DMS114 treated with DMSO at 0.1 percent for 48 hours (cell line): Measurements from ENCODE around the gene LSAMP.
A peak's percentile ranks its signal among the peaks of the same experiment; 100 is the strongest.
"Not testable (repeated sequence)": the region's sequence is repeated elsewhere in the genome, so short reads cannot be mapped to it uniquely, and the experiment has no call there.

Source experiments
- DNase-seq: peaks from one replicate; lab custom pipeline; 2025; ENCODE audit not compliant: unreplicated experiment; lab: John Stamatoyannopoulos, UW

The LSAMP gene

DNA sequence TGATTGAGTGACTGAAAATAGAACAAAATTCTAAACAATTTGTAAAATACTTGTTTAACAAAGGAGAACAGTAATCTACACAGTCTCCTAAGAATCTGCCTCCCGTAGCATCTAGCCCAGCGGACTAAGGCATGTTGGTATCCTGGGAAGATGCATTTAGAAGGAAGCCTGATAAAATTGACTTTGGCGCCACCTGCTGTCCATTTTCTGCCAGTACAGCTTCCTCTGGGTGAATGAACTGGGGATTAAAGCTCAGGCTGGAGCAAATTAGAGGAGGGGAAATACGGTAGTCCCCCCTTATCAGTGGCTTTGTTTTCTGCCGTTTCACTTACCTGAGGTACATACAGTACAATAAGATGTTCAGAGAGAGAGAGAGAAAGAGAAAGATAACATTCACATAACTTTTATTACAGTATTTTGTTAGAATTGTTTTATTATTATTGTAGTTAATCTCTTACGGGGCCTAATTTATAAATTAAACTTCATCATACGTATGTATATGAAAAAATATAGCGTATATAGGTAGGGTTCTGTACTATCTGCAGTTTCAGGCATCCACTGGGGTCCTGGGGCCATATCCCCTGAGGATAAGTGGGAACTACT lies 630.4 kb downstream of the LSAMP start:
- DNase-seq, result peak; percentile 17

DNA sequence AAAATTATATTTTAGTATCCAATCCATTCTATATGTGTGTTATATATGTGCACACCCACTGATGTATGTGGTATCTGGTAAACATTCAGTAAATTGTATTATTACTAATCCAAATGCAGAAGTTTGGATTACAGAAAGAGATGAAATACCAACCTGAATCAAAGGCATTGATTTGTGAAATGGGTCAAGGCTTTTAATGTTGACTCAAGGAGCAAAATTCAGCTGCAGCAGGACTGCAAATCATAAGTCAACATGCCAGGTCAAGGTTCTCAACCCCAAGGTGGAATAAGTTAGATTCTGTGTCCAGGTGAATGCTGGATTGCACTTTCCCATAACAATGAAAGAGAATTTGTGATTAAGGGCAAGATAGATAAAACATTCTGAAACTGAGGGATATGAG lies 631.3 kb downstream of the LSAMP start:
- DNase-seq, result no peak

DNA sequence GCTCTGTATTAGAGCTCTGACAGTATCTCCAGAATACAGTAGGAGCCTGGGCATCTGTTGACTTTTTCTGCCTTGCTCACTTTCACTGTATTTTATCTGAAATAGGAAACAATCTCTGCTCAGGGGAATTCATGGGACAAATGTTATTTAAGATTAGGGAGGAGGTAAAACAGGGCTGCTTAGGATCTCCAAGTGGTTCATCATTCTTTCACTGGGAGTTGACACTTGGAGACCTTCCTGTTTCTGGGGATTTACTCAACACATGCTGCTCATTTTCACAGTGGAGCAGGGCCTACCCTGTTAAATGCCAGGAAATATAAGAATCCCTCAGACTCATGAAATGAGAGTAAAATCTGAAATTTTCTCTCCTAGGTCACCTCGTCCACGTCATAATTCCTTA lies 636.5 kb downstream of the LSAMP start:
- no peak for DNase-seq

DNA sequence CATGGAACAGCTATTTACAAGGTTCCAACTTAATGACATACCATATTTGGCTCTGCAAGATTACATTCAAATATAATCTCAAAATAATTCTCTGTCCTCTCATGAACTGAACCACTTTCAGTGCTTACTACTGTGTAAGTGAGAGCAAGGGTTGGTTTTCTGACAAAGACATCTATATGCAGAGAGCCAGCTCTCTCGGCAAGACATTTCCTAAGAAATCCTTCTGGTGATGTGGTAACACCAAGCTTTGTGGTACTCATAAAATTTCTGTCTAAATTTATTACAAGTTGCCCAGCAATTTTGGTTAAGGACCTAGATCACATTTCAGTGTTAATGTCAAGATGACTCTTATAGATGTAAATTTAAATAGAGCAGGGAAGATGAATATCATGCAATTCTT lies 637.0 kb downstream of the LSAMP start:
- no peak for DNase-seq

DNA sequence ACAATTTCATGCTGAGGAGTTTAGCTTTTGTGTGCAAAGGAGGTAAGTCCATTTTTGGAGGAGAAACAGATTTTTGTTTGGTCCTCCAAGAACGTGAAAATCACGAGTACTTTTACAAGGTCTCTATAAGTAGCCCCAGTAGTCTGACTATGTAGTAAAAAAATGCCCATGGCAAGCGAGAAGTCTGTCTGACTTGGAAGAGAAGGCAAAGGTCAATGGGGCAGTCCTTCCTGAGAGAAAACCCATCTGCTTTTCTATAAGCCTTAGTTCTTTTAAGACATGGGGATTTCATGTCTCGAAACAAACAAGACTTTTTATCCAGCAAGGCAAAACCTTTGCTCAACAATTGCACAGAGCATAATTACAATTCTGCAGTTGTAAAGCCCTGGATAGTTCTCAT lies 638.8 kb downstream of the LSAMP start:
- no peak for DNase-seq

DNA sequence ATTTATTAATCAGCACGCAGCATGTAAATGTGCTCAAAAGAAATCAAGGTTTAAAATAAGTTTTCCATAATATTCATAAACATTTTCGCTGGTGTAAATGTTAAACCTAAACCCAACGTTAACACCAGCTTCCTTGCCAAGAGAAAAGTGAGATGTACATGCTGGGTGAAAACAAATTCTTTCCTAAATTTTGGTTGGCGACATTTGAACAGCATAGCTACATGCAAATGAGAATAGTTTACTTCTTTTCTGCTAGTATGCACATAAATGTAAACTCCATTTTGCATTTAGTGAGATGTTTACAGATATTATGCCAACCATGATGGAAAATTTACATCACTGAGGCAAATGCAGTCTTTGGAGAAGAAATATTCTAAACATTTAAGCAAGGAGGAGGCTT lies 639.8 kb downstream of the LSAMP start:
- no peak for DNase-seq

DNA sequence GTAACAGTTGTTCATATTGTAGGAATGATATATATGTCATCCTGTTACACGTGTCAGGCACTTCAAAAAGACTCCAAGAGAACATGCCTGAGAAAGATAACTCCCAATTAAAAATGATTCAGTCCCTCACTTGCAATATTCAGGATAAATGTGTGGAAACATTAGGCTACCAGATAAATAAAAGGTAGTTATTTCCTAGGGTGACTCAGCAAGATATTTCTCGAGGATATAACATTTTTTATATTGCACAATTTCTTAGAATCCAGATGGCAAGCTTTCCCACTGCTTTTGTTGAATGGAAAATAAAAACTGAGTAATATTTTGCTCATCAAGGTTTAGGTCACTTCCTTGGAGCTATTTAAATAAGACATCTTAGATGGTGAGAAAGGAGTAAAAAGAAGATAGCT lies 640.6 kb downstream of the LSAMP start:
- DNase-seq, result no peak

DNA sequence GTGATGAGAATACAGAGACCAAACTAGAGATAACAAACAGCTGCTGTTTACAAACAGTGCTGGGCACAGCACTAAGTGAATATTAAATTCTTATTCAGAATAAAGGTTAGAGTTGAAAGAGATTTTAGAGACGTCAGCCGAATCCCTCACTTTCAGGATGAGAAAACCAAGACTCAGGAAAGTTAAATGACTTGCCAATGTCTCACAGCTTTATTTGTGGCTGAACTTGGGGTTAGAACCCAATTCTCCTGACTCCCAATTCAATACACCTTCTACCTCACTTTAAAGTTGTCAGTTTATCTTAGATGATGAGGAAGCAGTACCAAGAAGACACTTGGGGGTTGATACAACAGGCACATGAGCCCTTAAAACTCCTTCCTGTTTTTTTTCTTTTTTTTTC lies 641.1 kb downstream of the LSAMP start:
- no peak for DNase-seq

DNA sequence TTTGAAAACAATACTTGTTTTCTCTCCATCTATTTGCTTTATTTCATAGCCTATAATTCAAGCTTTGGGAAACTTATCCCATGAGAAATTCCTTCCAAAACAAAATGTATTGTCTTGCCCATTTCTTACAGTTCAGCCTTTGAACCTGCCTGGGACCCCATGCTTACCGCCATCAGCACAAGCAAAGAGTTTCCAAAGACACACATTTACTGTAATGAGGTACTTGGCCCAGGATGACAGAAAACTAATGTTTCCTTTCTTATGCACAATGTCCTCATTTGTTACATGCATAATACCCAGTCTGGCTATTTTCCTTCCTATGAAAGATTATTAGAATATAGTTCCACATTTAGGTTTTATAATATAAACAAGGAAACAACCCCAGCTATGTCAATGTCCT lies 641.6 kb downstream of the LSAMP start:
- no peak for DNase-seq

DNA sequence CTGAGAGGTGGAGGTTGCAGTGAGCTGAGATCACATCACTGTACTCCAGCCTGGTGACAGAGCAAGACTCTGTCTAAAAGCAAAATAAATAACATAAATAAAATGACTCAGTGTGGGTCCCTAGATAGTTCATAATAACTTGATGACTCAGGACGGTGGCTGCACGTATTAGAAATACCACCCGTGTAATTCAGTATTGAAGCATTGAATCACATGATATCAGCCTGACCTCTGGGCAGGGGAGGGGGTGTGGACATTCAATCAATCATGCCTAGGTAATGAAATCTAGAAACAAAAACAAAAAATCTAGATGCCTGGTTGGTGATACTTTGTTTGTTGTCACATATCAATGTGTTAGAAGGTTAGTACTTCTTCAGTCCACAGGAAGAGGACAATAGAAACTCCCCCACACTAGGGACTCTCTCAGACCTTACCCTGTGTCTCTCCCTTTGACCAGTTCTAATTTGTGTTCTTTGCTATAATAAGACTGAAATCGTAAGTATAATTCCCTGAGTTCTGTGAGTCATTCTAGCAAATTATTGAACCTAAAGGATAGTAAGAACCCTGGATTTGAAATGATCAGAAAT lies 644.7 kb downstream of the LSAMP start:
- DNase-seq, result no peak

DNA sequence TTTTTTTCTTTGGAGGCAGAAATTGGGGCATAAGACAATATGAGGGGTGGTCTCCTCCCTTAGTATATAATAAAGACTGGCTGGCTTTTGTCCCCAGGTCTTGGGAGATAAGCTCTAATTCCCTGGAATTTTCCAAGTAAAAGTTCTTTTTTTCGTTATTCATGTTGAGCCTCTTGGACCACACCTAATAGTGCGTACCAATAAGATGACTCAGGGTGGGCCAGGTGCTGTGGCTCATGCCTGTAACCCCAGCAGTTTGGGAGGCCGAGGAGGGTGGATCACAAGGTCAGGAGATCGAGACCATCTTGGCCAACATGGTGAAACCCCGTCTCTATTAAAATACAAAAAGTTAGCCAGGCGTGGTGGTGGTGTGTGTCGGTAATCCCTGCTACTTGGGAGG lies 645.2 kb downstream of the LSAMP start:
- DNase-seq, result not testable (repeated sequence)

DNA sequence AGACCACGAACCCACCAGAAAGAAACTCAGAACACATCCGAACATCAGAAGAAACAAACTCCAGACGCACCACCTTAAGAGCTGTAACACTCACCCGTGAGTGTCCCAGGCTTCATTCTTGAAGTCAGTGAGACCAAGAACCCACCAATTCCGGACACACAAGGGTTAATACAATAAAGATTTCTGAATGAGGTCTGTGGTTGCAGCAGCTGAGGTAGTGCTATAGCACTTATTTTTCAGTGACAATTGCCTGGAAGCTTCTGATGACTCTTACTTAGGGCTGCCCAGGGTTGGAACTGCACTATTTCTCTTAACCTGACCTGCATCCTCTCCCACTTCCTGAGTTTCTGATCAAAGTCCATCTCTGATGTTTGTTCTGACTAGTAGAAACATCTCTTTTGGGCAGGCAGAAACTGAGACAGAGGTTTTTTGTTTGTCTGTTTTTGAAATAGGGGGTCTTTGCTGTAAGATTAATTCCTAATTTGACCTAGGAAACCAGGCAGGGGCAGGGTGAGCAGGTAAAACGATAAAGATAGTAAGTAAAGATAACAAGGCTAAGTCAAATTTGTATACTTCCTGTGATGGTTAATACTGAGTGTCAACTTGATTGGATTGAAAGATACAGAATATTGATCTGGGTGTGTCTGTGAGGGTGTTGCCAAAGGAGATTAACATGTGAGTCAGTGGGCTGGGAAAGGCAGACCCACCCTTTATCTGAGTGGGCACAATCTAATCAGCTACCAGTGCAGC lies 652.9 kb downstream of the LSAMP start:
- DNase-seq, result no peak

DNA sequence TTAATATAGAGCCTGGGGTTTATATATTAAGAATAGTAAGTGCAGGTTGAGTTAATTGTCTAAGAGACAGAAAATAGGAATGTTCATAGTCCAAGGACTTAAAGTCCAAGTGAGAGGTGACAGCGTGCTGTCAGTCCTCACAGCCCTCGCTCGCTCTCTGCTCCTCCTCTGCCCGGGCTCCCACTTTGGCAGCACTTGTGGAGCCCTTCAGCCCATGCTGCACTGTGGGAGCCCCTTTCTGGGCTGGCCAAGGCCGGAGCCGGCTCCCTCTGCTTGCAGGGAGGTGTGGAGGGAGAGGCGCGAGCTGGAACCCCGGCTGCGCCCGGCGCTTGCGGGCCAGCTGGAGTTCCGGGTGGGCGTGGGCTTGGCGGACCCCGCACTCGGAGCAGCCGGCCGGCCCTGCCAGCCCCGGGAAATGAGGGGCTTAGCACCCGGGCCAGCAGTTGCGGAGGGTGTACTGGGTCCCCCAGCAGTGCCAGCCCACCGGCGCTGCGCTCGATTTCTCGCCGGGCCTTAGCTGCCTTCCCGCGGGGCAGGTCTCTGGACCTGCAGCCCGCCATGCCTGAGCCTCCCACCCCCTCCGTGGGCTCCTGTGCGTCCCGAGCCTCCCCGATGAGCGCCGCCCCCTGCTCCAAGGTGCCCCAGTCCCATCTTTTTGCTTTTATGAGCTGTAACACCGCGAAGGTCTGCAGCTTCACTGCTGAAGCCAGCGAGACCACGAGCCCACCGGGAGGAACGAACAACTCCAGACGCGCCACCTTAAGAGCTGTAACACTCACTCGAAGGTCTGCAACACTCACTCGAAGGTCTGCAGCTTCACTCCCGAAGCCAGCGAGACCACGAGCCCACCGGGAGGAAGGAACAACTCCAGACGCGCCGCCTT lies 653.8 kb downstream of the LSAMP start:
- DNase-seq, result not testable (repeated sequence)

DNA sequence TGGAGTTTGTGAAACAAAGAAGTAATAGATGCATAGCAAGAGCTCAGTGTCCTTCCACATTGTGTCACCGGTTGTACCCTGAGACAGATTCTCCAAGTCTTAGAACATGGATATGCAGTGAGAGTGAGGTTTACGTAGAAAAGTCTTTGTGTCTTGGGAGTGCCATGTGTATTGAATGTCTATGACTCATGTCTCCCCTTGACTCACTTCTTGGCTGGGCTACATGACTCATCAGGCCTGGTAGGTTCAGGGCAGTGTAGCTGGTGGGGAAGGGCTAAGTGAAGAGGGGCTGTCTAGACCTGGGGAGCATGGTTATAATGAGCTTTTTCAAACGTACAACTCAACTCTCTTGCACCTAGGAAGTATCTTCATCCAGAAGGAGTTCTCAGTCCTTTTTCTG lies 654.5 kb downstream of the LSAMP start:
- DNase-seq, result no peak

DNA sequence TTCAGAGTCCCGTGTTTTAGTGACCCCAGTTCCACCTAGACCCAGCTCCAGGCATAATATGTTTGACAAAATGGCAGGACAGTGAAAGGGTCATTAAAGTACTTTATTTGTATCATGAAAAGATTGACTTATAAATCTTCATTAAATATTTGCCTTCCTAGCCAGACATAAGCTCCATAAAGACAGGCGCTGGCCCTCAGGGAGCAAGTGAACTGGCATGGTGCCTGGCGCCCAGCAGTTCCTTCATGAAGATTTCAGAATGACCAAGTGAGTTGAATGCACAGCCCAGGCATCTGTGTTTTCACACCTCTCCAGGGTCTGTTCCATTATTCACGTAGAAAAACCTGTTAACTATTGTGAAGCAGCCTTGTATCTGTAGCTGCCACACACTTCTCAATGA lies 655.8 kb downstream of the LSAMP start:
- no peak for DNase-seq

DNA sequence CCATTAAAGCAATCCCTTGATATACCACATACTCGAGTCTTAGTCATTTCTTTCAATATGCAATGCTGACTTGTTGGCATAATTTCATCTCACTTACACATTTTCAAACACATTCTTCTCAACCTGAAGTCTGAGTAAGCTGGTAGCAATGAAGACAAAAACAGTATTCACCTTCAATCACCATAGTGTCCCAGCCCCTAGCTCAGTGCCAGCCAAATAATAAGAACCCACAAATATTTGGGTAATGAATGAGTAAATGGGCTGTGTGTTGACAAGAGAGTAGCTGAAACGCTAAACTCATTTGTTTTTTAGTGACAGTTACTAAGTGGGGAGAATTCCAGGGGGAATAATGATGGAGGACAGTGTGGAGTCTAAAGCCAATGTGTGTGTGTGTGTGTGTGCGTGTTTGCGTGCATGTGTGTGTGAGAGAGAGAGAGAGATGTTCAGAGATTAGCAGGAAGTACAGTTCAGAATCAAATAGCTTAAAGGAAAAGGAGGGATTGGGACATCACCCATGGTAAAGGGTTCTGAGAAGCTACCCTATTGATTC lies 656.3 kb downstream of the LSAMP start:
- no peak for DNase-seq

DNA sequence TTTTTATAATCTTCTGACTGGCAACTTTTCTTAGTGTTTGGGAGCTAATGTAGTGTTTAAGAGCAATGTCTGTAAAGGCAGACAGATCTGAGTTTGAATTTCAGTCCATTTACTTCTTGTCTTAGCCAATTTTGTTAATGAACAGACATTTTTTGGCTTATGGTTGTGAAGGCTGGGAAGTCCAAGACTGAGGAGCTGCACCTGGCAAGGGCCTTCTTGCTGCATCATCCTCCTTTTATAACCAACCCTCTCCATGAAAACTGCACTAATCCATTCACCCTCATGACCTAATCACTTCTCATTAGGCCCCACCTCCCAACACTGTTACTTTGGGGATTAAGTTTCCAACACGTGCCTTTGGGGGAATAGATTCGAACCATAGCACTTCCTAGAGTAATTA lies 657.5 kb downstream of the LSAMP start:
- DNase-seq, result no peak

DNA sequence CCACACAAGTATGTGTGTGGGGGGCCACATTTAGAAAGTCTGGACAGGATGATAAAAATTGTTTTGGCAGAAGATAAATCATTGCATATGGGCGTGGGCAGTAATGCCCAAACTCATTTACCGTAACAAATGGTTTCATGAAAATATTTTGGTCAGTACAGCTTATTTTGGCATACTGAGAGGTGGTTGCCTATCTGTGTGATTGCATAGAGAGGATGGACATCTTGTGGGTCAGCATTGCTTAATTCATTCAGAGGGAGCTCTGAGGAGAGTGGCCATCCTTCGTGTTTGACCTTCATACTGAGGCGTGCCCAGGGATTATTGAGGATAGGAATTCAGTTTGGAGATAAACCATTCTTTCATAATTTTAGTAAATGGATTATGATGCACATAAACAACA lies 659.5 kb downstream of the LSAMP start:
- DNase-seq, result no peak

DNA sequence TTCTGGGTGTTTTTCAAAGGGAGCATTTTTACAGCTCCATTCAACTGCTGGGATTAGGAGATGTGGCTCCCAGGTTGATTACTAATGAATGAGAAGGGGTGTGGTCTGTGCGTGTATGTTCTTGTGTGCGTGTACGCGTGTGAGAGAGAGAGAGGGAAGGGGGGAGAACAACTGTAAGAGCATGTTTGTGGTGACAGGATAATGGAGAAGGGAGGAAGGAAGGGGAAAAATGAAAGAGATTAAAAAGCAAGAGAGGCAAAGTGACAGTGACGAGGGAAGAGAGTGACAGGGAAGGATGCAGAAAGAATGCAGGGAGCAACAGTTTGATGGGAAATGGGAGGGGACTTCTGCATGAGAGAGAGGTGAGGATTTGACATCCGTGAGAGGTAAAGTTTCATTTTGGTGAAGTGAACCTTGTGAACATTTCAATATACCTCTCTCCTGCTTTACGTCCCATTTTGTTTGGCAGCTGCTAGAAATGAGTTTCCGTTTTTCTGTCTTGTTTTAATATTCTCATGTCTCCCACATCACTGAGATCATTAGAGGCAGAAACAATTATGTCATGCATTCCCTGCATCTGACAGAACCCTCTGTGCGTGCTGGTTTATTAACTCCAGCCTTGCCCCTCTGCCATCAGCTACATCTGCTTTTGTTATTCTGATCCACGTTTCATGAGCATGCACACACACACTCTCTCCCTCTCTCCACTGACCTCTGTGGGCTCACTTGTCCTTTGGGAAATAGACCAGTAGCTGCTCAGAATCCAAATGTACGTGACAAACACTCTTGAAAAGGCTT lies 660.3 kb downstream of the LSAMP start:
- no peak for DNase-seq

DNA sequence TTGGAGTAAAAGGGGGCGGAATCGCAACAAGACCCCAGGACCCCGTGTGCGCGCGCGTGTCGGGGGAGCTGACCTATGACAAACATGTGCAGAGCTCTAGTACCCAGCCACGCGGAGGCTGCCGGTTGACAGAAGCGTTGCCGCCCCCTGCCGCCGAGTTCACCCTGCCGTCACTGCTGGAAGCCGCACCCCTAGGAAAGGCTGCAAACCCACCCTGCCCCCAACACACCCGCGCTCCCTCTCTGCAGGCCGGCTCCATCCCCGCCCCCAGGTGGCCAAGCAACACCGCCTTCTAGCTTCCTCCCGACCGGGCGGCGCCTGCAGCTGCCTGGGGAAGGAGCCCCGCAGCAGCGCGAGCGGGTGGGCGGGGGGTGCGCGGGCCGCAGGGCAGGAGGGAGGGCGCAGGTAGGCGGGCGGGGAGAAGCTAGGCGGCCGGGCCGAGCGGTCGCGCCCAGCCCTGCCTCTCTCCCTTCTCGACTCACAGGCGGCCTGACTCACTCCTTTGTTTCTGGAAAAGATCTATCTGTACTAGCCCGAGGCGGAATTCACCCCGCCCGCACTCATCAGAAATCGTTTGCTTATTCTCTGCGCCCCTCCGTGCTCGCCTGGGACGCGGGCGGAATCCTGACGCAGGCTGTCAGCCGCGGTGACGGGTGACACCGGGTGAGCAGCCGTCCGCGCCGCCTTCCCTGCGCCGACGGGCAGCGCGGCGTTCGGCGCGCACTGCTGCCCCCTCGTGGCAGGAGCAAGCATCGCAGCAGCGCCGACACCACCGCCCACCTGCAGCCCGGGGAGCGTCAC lies 661.1 kb downstream of the LSAMP start:
- peak; percentile 53 for DNase-seq
